H4 (cell line): Measurements from ENCODE around the gene VMAC. TPM values are rescaled to one million over a fixed set of nuclear protein-coding genes. Genes with fewer than 3 reads are reported as not detected.
"Not testable (repeated sequence)": the region's sequence is repeated elsewhere in the genome, so short reads cannot be mapped to it uniquely, and the experiment has no call there.

Experiments
- DNase-seq: peaks from one replicate; pipeline ENCODE4 v3.0.0-alpha.2; 2015; ENCODE audit warnings: low spot score
- total RNA-seq: library from RNA; depleted of rRNA; stranded (reverse); fragments of >200 nt; shearing (Covaris generic); gene quantifications from 2 replicates; pipeline ENCODE4 v1.2.3, GENCODE V29; 2014; rRNA removed

VMAC gene
- 1.0 and 3.1 TPM in 2 replicates for total RNA-seq

GRCh38 chr19:5904352-5905113 lies at the start of gene VMAC:
TSS of gene VMAC (plus strand) at chr19:5904872. CDS start at chr19:5904891, 19 bp downstream.
- peak; percentile 100 for DNase-seq

- not testable (repeated sequence) for DNase-seq
Measured at GRCh38 chr19:5855151-5855550, 49.5 kb upstream of the VMAC start.

- DNase-seq: no peak
Measured at GRCh38 chr19:5857203-5858081, 47.2 kb upstream of the VMAC start.

- no peak for DNase-seq
Measured at GRCh38 chr19:5863030-5863665, 41.5 kb upstream of the VMAC start.

GRCh38 chr19:5864013-5864720 lies 40.5 kb upstream of the VMAC start:
- no peak for DNase-seq

GRCh38 chr19:5864725-5865486 lies 39.8 kb upstream of the VMAC start:
- DNase-seq: no peak

GRCh38 chr19:5865772-5866171 lies 38.9 kb upstream of the VMAC start:
- DNase-seq: no peak

- DNase-seq: no peak
Measured at GRCh38 chr19:5867201-5868136, 37.2 kb upstream of the VMAC start.

GRCh38 chr19:5870986-5871394 lies 33.7 kb upstream of the VMAC start:
- no peak for DNase-seq

- no peak for DNase-seq
Measured at GRCh38 chr19:5873617-5874199, 31.0 kb upstream of the VMAC start.

GRCh38 chr19:5874496-5874895 lies 30.2 kb upstream of the VMAC start:
- DNase-seq: peak; percentile 72

GRCh38 chr19:5877427-5877826 lies 27.2 kb upstream of the VMAC start:
- no peak for DNase-seq

- DNase-seq: no peak
Measured at GRCh38 chr19:5877882-5878281, 26.8 kb upstream of the VMAC start.

GRCh38 chr19:5880196-5880595 lies 24.5 kb upstream of the VMAC start:
- DNase-seq: no peak

- DNase-seq: peak; percentile 54
Measured at GRCh38 chr19:5880604-5881078, 24.0 kb upstream of the VMAC start.

GRCh38 chr19:5881543-5882299 lies 23.0 kb upstream of the VMAC start:
- DNase-seq: no peak

GRCh38 chr19:5882421-5882968 lies 22.2 kb upstream of the VMAC start:
- no peak for DNase-seq
